Stimulated activated CD4-positive, alpha-beta T cell treated with anti-CD3 and anti-CD28 coated beads, Interleukin-15, amount 100 ng/mL, for 24 hours (primary cell): ENCODE measurements around the gene SCP2.

Experiments used
- DNase-seq: peaks from one replicate; pipeline ENCODE4 v3.0.0-alpha.2; 2020

SCP2 gene

DNA sequence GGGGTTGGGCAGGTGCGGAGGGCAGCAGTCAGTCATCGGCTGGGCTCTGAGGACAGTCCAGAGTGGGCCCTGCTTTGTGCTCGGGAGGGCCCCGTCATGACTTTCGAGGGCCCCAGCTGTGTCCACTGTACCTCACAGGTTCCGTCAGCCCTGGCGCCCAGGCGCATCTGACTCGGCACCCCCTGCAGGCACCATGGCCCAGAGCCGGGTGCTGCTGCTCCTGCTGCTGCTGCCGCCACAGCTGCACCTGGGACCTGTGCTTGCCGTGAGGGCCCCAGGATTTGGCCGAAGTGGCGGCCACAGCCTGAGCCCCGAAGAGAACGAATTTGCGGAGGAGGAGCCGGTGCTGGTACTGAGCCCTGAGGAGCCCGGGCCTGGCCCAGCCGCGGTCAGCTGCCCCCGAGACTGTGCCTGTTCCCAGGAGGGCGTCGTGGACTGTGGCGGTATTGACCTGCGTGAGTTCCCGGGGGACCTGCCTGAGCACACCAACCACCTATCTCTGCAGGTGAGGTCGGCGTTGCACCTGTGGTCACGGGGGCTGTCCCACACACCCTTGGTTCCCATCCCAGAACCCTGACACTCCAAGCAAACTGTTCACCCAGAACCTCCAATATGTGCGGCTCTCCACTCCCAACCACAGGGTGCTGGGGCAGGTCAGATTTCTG lies 142.7 kb downstream of the SCP2 start:
- no peak for DNase-seq

DNA sequence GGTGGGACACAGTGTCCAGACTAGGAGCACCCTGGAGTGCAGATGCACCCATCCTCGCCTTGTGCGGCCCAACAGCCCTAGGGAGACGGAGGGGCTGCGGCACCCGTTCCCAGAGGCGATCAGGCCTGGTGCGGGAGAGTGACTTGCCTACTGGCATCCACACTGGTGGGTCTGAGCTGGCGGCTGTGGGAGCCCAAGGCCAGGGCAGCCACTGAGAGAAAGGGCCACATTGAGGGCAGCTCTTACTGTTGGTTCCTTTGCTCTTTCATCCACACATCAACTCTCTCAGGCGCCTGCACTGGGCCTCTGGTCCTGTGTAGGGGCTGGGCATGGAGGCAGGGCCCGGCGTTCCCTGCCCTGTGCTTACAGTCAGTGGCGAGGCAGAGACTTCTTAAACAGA lies 143.5 kb downstream of the SCP2 start:
- no peak for DNase-seq

DNA sequence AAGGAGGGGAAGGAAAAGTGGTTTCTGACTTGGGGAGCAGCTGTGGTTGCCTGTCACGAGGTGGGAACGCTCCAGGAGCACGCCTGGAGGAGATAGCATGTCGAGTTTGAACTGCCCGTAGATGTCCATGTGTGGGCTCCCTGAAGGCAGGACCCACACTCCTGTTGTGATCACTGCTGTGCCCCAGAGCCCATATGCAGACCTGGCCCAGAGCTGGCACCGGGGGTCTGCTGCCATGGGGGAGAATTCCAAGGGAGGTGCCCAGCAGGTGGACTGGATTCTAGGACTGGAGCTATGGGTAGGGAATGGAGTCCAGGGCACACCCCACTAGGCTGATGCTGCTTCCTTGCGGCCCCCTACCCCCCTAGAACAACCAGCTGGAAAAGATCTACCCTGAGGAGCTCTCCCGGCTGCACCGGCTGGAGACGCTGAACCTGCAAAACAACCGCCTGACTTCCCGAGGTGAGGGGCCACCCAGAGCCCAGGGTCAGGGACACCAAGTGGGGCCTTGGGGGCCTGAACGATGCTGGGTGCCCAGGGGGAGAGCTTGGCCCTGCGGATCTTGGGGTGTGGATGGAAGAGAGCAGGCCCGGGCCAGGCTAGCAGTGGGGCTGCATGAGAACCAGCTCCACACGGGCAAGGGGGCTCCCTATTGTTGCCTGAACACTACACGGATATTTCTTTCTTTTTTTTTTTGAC lies 144.2 kb downstream of the SCP2 start:
- DNase-seq, result no peak

DNA sequence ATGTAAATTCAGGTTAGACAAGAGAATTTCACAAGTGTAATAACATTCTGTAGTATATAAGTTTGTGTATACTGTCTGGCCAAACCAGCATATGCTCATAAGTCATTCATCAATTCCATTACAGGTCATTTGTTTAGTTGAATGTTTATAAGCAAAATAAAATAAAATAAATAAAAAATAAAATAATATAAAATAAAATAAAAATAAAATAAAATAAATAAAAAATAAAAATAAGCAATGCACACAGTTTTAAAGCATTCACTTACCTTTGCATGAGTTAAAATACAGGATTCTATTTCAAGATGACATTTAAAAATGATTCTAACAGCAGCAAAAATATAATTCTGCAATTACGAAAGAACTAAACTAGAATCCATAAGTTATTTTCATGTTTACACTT lies 144.8 kb downstream of the SCP2 start:
- DNase-seq, result no peak

DNA sequence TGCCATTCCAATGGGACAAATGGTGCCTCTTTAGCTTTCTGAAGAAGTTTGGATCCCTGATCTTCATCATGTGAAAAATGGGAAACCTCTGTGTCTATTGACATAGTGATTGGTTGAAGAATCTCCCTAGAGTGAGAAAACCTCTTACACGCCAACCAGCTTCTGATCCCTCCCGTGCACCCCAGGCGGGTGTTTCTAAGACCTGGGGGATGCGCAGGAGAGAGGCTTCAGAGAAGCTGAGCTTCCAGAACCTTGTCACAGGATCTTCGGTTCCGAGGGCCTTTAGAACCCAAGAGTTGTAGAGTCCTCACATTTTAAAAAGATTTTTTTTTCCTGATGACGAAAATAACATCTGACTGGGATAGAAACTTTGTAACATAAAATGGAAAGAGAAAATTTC lies 146.2 kb downstream of the SCP2 start:
- DNase-seq, result no peak

DNA sequence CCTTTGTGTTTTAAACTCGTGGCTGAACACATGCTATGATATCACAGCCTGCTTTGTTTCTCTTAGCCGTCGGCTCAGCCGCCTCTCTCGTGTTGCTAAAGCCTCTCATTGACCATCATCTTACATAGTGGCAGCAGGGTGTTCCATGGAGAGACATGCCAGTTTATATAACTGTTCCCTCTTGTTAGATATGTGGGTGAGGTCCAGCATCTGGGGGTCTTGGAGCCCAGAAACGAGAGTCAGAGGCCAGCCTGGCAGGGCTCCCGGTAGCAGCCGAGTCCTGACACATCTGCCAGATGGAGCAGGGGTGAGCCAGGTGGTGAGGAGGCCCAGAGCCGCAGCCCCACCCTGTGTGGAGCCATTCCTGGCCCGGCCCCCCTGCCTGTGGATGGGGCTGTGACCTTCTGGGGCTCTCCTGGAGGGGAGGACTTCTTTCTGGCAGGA lies 146.8 kb downstream of the SCP2 start:
- DNase-seq, result no peak

DNA sequence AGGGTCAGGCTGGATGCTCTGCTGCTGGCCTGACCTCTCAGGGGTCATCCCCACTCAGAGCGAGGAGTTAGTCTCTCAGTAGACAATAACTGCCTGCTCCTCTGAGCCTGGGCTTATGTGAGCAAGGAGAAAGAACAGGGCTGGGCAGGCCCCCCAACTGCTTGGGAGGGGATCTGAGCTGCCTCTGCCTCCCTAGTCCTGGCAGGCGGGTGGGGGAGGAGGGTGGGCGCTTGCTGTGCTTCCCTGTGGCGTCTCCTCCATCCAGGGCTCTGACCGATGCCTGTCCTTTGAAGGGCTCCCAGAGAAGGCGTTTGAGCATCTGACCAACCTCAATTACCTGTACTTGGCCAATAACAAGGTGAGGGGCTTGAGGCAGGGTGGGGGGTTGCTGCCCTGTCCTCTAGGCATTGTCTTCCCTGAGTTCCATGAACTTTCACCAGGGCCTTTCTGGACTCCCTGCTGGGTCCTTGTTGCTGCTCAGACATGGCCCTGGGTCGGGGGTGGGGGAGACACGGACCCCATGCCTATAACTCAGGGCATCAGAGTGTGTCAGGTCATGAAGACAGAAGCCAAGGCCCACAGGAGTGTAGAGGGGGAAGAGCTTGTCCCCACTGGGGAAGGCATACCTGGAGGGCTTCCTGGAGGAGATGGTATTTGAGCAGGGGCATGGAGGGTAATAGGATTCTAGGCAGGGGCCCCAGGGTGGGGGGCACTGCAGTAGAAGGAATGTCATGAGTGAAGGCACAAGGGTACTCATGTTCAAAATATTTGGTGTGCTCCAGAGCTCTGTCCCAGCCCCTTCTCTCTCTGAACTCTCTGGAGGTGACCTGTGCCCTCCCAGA lies 147.5 kb downstream of the SCP2 start:
- no peak for DNase-seq

DNA sequence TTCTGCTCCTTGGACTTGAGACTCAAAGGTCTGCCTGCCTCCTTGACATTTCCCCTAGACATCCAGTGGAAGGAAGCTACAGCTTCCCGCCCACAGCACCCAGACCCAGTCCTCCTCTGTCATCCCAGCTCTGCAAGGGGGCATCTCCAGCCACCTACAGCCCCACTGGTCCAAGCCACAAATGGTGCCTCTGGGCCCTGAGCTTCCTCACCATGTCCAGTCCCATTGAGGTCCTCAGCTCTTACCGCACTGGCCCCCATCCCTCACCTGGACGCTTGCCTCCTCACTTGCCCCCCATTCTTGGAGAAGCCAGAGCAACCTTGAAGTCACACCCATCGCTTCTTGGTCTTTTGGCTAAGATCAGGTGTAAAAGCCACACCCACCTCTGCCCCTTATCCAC lies 148.1 kb downstream of the SCP2 start:
- no peak for DNase-seq

DNA sequence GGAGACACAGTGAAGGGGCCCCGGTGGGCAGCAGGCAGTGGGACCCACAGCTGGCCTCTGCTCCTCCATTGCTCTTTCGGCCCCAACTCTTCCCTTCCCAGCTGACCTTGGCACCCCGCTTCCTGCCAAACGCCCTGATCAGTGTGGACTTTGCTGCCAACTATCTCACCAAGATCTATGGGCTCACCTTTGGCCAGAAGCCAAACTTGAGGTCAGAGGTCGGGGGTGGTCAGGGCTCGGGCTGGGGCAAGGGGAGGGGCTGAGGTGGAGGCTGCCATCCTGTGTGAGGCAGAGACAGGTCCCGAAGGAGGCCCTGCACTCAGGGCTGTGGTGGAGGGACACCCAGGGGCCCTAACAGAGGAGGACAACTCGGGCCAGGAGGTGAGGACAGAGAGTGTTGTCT lies 148.7 kb downstream of the SCP2 start:
- no peak for DNase-seq

DNA sequence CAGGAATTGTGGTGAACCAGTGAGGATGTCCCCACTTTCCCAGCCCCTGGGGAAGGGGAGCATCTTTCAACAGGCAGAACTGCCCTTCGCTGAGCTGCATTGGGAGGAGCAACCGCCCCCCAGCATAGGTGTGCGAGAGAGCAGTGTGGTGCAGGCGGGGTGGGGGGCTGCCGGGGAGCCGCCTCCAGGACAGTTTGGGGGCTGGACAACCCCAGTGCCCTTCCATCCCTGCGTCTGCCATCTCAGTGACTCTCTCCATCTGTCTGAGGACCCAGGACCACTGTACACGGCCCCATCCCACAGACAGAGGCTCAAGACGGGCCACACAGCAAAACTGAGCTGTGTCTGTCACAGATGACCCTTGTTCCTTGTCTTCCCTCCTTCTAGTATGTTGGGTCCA lies 149.1 kb downstream of the SCP2 start:
- DNase-seq, result no peak

DNA sequence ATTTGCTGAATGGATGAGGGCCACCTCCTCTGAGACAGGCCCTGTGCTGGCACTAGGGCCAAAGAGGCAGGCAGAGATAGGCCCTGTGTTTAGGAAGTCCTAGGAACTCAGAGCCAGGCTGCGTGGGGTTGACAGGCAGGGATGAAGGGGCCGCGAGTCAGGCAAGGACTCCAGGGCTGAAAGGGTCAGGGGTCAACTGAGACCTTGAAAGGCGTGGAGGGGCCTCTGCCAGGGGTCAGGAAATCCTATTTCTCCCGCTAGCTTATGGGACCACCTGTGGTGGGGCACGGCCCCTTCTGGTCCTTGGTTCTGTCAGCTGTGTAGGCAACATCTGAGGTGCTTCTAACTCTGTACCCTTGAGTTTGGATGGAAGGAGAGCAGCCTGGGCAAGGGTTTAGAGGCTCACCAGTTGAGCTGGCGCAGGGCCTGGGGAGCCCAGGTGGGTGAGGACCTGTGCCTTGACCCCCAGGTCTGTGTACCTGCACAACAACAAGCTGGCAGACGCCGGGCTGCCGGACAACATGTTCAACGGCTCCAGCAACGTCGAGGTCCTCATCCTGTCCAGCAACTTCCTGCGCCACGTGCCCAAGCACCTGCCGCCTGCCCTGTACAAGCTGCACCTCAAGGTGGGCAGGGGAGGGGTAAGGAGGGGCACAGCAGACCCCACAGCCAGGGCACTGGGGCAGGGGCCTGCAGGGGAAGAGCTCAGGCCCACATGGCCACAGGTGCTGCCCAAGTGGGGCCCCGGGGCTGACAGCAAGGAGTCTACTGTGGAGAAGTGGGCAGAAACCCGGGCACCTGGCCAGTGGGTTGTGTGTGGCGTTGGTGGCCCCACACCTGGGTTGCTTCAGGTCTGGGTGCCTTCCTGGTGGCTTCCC lies 149.9 kb downstream of the SCP2 start:
- DNase-seq, result no peak

DNA sequence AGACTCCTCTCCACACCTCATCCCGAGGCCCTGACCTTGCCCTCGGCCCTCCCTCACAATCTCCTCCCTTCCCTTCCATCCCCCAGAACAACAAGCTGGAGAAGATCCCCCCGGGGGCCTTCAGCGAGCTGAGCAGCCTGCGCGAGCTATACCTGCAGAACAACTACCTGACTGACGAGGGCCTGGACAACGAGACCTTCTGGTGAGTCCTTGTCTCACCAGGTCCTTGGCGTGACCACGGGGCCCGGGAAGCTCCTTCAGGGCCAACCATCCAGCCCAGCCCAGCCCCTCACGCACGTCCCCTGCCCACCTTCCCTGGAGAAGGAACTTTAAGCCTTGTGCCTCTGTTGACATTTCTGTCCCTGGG lies 150.5 kb downstream of the SCP2 start:
- no peak for DNase-seq

DNA sequence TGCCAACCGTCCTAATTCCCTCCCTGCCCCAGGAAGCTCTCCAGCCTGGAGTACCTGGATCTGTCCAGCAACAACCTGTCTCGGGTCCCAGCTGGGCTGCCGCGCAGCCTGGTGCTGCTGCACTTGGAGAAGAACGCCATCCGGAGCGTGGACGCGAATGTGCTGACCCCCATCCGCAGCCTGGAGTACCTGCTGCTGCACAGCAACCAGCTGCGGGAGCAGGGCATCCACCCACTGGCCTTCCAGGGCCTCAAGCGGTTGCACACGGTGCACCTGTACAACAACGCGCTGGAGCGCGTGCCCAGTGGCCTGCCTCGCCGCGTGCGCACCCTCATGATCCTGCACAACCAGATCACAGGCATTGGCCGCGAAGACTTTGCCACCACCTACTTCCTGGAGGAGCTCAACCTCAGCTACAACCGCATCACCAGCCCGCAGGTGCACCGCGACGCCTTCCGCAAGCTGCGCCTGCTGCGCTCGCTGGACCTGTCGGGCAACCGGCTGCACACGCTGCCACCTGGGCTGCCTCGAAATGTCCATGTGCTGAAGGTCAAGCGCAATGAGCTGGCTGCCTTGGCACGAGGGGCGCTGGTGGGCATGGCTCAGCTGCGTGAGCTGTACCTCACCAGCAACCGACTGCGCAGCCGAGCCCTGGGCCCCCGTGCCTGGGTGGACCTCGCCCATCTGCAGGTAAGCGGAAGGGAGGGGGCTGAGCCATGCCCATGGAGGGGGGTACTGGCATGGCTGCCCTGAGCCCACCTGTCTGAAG lies 151.4 kb downstream of the SCP2 start:
- DNase-seq, result no peak

DNA sequence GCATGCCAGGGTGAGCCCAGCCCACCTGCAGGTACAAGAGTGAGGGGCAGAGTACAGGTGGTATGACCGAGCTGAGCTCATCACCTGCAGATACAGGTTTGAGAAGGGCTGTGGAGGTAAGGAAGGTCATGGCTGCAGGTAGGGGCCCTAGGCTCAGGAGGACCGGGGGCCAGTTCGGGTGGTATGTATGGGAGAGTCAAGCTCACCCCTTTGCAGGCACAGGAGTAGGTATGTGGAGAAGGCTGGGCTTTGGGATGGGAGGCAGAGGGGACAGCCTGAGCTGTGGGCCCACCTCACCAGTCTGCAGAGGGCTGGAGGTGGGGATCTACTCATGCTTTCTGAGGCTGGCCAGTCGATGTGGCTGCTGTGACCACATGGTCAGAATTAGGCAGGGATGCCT lies 152.2 kb downstream of the SCP2 start:
- no peak for DNase-seq

DNA sequence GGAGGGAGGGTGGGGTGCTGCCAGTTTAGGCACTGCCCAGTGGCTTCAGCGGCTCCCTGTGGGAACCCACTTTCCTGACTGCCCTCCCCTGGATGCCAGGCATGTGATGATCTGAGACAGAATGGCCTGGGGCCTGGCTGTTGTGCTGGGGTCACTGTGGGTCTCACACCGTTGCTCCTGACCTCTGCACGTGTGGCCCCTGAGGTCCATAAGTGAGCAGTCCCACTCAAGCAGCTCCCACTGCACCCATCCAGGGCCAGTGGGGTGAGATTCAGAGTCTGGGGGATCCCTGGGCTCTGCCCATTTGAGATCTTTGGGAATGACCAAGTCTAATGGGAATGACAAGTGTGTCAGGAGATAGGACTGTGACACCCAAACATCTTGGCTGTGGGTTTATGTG lies 153.0 kb downstream of the SCP2 start:
- DNase-seq, result no peak

DNA sequence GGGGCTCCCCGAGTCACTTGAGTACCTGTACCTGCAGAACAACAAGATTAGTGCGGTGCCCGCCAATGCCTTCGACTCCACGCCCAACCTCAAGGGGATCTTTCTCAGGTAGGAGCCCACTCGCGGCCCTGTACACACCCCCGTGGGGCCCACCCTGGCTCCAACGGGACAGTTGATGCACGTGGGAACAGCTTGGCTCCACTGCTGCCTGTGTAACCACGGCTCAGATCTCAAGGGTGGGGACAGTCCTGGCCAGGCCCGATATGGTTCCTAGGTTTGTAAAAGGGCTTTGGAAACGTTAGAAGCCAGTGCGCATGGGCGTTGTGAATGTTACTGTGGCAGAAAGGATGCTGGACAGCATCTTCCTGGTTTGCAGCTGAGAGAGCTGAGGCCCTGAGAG lies 153.7 kb downstream of the SCP2 start:
- DNase-seq, result no peak

DNA sequence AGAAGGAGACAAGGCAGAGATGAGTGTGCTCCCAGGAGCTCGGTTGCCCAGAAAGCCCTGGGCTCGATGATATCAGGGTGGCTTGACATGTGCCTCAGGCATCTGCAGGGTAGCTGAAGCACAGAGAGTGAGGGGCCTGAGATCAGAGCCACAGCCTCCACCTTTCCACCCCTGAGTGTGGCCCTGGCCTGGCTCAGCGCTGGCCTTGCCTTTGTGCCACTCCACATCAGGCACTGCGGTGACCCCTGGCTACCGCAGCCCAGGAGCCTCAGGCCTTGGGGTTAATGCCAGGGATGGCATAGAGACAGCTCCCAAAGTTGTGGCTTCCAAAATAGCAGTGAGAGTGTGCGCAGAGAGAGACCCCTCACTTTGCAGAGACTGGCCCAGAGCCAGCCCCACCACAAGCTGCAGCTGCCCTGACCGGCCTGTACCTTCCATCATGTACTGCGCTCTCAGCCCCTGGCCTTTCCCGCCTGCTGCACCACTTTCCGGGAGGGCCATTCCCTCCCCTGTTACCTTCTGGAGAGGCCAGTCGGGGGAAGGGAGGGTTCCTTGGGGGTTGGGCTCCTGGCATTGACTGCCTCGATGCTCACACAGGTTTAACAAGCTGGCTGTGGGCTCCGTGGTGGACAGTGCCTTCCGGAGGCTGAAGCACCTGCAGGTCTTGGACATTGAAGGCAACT lies 154.4 kb downstream of the SCP2 start:
- DNase-seq, result no peak

DNA sequence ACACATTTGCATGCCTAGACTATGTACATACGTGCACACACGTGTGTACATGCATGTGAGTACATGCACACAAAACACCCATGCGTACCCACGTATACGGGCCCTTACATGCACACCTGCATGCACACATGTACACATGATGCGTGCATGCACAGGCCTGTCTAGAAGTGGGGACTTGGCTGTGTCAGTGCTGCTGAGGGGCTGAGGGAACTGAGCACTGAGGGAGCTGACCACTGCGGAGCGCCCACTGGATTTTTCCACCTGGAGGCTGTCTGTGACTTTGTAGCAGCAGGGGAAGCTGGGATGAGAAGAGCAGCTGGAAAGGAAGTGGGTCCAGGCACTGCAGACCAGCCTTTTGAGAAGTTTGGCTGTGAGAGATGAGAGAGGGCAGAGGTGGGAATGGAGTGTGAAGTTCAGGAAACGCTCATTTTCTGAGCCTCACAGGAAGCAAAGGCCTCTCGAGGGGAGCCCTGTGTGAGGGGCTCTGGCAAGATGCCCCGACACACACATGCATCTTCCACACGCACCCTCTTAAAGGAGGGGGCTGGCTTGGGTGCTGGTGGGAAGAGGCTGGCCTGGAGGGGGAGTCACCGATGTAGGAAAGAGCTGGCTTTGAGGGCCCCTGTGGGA lies 155.9 kb downstream of the SCP2 start:
- DNase-seq, result no peak

DNA sequence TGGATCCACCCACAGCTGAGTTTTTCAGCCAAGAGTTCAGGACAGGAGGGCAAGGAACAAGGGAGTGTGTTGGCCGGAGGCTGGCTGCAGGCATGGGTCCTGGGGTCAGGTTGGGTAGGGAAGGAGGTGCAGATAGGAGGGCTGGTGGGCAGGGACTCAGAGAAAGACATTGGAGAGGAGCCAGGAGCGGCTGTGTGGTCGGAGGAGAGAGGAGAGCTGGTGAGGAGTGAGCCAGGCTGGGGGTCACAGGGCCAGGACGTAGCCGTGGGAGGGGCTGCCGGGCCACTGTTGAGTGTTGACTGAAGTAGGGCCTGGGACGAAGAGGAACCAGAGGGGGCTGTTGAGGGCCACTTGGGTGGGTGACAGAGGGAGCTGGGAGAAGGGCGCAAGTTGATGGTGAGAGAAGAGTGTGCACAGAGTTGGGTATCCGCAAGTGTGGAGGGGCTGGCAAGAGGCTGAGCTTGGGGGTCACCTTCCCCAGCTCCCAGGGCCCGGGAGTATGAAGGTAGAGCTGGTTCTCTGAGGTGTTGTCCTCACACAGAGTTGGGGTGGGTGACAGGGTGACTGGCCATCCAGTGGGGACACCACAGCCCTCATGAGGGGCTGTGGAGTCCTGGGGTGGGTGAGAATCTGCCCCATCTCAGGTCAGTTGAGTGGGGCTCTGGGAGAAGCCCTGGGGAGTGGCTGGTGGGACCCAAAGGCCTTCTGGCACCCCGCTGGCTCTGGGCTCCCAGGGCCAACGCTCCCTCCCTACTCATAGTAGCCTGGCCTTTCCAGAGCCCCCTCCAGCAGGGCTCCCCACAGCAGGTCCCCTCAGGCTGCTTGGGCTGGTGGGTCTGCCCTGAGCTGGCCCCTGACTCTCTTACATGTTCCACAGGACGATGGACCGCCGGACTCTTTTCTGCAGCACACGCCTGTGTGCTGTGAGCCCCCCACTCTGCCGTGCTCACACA lies 156.8 kb downstream of the SCP2 start:
- DNase-seq, result no peak

DNA sequence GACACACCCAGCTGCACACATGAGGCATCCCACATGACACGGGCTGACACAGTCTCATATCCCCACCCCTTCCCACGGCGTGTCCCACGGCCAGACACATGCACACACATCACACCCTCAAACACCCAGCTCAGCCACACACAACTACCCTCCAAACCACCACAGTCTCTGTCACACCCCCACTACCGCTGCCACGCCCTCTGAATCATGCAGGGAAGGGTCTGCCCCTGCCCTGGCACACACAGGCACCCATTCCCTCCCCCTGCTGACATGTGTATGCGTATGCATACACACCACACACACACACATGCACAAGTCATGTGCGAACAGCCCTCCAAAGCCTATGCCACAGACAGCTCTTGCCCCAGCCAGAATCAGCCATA lies 157.5 kb downstream of the SCP2 start:
- no peak for DNase-seq
